ENCODE results near the gene NEBL.

The NEBL gene

DNA sequence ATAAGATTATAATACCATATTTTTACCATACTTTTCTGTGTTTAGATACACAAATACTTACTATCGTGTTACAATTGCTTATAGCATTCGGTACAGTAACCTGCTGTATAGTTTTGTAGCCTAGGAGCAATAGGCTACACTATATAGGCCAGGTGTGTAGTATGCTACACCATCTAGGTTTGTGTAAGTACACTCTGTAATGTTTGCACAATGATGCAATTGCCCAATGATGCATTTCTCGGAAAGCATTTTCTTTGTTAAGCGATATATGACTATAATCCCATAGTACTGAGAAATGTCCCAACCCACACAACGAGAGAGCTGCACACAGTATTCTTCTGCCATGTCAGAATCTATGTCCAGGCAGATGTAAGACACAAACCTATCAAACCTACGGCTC, 160.0 kb downstream of the NEBL start:
- in situ Hi-C loops (cut with HindIII; ENCODE audit: low sequenced_read_pairs) = no loop called here
- no peak overlapping the region for H3K4me3 ChIP-seq (ENCODE audit: low read depth, low read length)
- TF ChIP-seq, protein P1, sequence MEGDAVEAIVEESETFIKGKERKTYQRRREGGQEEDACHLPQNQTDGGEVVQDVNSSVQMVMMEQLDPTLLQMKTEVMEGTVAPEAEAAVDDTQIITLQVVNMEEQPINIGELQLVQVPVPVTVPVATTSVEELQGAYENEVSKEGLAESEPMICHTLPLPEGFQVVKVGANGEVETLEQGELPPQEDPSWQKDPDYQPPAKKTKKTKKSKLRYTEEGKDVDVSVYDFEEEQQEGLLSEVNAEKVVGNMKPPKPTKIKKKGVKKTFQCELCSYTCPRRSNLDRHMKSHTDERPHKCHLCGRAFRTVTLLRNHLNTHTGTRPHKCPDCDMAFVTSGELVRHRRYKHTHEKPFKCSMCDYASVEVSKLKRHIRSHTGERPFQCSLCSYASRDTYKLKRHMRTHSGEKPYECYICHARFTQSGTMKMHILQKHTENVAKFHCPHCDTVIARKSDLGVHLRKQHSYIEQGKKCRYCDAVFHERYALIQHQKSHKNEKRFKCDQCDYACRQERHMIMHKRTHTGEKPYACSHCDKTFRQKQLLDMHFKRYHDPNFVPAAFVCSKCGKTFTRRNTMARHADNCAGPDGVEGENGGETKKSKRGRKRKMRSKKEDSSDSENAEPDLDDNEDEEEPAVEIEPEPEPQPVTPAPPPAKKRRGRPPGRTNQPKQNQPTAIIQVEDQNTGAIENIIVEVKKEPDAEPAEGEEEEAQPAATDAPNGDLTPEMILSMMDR (IDR thresholded peaks at IDR 0.05; ENCODE audit: low read depth, low read length) = no peak
- DNase-seq (ENCODE audit: low read depth, low spot score) = no peak
